NT2/D1 (cell line): ENCODE results near the gene PLCB1.

Experiments
- SUZ12 ChIP-seq: IDR thresholded peaks from 2 replicates; pipeline ENCODE4 v1.6.1; 2011; ENCODE audit not compliant: insufficient read length, insufficient read depth; ENCODE audit errors: extremely low read depth
- YY1 ChIP-seq: IDR thresholded peaks from 2 replicates; pipeline ENCODE4 v1.6.1; 2011; ENCODE audit not compliant: insufficient read length, insufficient read depth
- ZNF274 ChIP-seq: IDR thresholded peaks from 2 replicates; pipeline ENCODE4 v1.6.1; 2011; ENCODE audit warnings: mild to moderate bottlenecking, low read depth, low read length

DNA sequence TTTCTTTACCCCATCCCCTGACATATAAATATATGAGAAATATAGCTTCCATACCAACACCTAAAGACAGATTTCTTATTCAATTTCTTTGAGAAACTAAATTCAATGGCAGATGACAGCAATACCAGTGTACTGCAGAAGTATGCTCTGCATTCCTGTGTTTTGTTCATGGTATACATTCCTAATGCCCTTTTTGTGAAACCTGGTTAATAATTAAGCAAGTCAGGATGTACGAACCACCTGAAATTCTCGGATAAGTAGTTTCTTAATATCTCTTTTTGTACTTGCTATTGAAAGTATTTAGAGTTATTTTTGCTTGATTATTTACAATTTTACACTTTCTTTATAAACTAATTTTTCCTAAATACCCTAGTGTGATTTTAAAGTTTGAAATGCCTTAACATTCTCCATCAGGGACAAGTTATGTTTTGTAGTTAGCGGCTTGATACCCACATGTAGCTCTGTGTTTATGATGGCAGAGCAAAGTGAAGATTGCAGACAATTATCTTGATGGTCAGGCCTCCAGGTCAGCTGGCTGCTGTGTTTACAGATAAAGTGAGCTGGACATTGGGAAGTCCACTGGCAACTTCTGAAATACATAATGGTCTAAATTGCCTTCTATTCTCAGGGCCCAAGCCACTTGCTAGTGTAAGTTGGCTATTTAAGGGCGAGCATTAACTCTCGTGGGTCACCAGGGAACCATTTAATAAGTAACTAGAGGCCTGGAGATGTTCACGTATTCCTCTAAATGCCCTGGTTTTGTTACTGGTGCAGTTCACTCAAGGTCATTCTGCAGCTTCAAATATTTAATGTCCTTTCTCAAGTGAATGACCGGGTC lies 58.2 kb downstream of the PLCB1 start:
- TF ChIP-seq ZNF274 (no peak), YY1 (no peak), SUZ12 (no peak)
